GM12872 (cell line): Measurements from ENCODE around the gene S100A2.

ENCODE experiments used
- CTCF ChIP-seq: IDR thresholded peaks from 3 replicates; pipeline ENCODE4 v1.5.1; 2011; ENCODE audit warnings: low read depth, mild to moderate bottlenecking, low read length, moderate library complexity; ENCODE audit not compliant: insufficient read depth

The S100A2 gene

GRCh38 chr1:153565529-153566374 is at the start of gene S100A2:
Gene S100A2 (minus strand): TSS chr1:153565844. CDS start chr1:153563877, 1,967 bp downstream.
- no peak for TF ChIP-seq CTCF

GRCh38 chr1:153615406-153615805 is 49.8 kb upstream of the S100A2 start:
- no peak for TF ChIP-seq CTCF

GRCh38 chr1:153614906-153615305 is 49.3 kb upstream of the S100A2 start:
- TF ChIP-seq CTCF = no peak

GRCh38 chr1:153614189-153614900 is 48.7 kb upstream of the S100A2 start:
- no peak for TF ChIP-seq CTCF

GRCh38 chr1:153613406-153613805 is 47.8 kb upstream of the S100A2 start:
- TF ChIP-seq CTCF = no peak

- TF ChIP-seq CTCF = no peak
Observed at GRCh38 chr1:153612755-153613331, 47.2 kb upstream of the S100A2 start, which contains the start of gene S100A16. Gene S100A16 (minus strand): TSS chr1:153613137. CDS start chr1:153608151, 4,986 bp downstream.

GRCh38 chr1:153612111-153612754 is 46.6 kb upstream of the S100A2 start:
- no peak for TF ChIP-seq CTCF
